ENCODE results near the gene SLC4A2.
A peak's percentile ranks its signal among the peaks of the same experiment; 100 is the strongest.

Gene SLC4A2

GRCh38 chr7:151064454-151064853 is 5.1 kb downstream of the SLC4A2 start:
- DNase-seq (ENCODE audit: low read depth in 3 of 3), result no peak

- no peak for DNase-seq (ENCODE audit: low read depth in 3 of 3)
Measured at GRCh38 chr7:151064993-151065392, 5.6 kb downstream of the SLC4A2 start.

- DNase-seq (ENCODE audit: low read depth in 3 of 3), result no peak
Measured at GRCh38 chr7:151065516-151065915, 6.1 kb downstream of the SLC4A2 start.

GRCh38 chr7:151066273-151066974 is 7.0 kb downstream of the SLC4A2 start:
- no peak for DNase-seq (ENCODE audit: low read depth in 3 of 3)

GRCh38 chr7:151068069-151068773 is 8.8 kb downstream of the SLC4A2 start:
- DNase-seq (ENCODE audit: low read depth in 3 of 3), result no peak

- DNase-seq (ENCODE audit: low read depth in 3 of 3), result no peak
Measured at GRCh38 chr7:151069841-151070573, 10.6 kb downstream of the SLC4A2 start.

GRCh38 chr7:151070574-151070960 is 11.2 kb downstream of the SLC4A2 start:
- DNase-seq (ENCODE audit: low read depth in 3 of 3), result no peak

GRCh38 chr7:151071032-151071866 is 11.9 kb downstream of the SLC4A2 start:
- no peak for DNase-seq (ENCODE audit: low read depth in 3 of 3)

- DNase-seq (ENCODE audit: low read depth in 3 of 3), result no peak
Measured at GRCh38 chr7:151073990-151074389, 14.6 kb downstream of the SLC4A2 start.

GRCh38 chr7:151074817-151075661 is 15.7 kb downstream of the SLC4A2 start:
- no peak for DNase-seq (ENCODE audit: low read depth in 3 of 3)

GRCh38 chr7:151075662-151075971 is 16.2 kb downstream of the SLC4A2 start:
- no peak for DNase-seq (ENCODE audit: low read depth in 3 of 3)

GRCh38 chr7:151075978-151076426 is 16.6 kb downstream of the SLC4A2 start:
- no peak for DNase-seq (ENCODE audit: low read depth in 3 of 3)

- no peak for DNase-seq (ENCODE audit: low read depth in 3 of 3)
Measured at GRCh38 chr7:151076863-151077704, 17.7 kb downstream of the SLC4A2 start.

- DNase-seq (ENCODE audit: low read depth in 3 of 3), result no peak
Measured at GRCh38 chr7:151077705-151078232, 18.4 kb downstream of the SLC4A2 start.

- no peak for DNase-seq (ENCODE audit: low read depth in 3 of 3)
Measured at GRCh38 chr7:151078233-151079040, 19.0 kb downstream of the SLC4A2 start.

- no peak for DNase-seq (ENCODE audit: low read depth in 3 of 3)
Measured at GRCh38 chr7:151079199-151079910, 20.0 kb downstream of the SLC4A2 start.

GRCh38 chr7:151080067-151080521 is 20.7 kb downstream of the SLC4A2 start:
- DNase-seq (ENCODE audit: low read depth in 3 of 3), result no peak

- peak; percentile 78 to 83 (median 78) for DNase-seq (ENCODE audit: low read depth in 3 of 3)
Measured at GRCh38 chr7:151080522-151081169, 21.3 kb downstream of the SLC4A2 start, which contains the start of gene FASTK. TSS of gene FASTK (minus strand) at chr7:151080809. CDS start at chr7:151080766, 43 bp downstream.

All from stimulated activated CD4-positive, alpha-beta T cell treated with anti-CD3 and anti-CD28 coated beads, TNF-alpha, amount 100 ng/mL, for 48 hours (primary cell).